ENCODE results near the gene KSR1.

Gene KSR1

DNA sequence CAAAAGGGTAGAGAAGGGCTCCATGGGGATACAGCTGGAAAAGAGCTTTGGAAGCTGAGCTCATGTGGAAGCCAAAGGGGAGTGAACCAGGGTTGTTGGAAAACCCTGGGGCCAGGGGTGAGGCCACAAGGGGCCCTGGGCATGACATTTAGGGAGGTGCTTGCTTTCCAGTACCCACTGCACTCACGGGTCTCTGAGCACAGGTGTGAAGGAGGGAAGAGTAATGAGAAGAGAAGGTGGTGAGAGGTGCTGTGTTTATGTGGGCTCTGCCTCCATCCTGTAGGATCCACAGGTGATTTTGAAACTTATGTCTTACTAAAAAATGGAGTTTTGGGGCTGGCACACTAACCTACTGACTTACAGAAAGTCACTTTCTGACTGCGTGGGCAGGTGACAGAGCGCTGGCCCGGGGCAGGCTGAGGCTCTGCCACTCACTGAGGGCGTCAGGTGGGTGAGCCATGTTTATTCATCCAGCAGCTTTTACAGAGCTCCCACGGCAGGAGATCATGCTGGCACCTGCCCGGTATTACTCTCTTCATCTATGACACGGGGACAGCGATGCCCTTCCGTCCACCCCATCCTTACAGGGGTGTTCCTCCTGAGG, 18.9 kb downstream of the KSR1 start:
- DNase-seq, result no peak

- no peak for DNase-seq
Observed at GRCh38 chr17:27475981-27476895, 20.0 kb downstream of the KSR1 start.

GRCh38 chr17:27477050-27477888, 21.0 kb downstream of the KSR1 start:
- no peak for DNase-seq

DNA sequence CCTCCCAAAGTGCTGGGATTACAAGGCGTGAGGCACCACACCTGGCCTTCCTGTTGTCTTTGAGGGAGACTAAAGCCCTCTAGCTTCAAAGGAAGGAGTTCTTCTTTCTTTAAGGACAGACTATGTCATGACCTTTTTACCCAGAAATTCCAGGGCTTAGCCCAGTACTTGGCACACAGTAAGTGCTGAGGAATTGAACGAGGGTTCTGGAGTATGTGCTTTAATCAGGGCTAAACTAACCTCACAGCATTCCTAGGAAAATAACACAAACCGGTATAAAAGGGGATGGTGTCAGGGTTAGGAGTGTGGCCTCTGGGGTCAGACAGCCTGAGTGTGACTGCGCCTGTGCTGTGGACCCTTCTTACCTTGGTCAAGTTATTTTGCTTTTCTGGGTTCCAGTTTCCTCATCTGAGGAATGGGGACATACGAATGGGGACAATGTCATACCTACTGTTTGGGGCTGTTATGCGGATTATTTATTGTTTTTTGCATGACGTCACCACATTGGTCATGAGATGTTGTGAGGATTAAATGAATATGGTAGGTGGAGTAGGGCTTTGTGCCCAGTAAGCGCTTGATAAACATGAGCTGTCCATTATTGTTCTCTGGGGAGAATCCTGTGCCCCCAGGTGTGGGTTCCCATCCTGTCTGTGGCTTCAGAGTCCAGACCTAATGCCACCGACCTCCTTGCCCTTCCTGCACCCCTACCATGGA, 21.9 kb downstream of the KSR1 start:
- DNase-seq, result no peak

DNA sequence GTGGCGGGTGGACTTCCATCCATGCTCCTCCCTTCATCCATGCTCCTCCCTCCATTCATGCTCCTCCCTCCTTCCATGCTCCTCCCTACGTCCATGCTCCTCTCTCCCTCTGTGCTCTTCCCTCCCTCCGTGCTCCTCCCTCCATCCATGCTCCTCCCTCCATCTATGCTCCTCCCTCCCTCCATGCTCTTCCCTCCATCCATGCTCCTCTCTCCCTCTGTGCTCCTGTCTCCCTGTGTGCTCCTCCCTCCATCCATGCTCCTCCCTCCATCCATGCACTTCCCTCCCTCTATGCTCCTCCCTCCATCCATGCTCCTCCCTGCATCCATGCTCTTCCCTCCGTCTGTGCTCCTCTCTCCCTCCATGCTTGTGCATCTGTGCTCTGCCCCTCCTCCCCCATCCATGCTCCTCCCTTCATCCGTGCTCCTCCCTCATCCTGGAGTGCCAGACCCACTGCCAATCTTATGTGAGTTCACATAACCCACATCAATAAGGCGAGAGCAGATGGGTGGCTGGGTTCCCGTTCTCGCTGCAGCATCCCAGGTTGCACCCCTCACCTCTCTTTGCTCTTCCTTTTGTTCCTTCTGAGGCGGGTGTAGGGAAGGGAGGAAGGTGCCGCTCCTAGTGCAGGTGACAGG, 22.8 kb downstream of the KSR1 start:
- no peak for DNase-seq

DNA sequence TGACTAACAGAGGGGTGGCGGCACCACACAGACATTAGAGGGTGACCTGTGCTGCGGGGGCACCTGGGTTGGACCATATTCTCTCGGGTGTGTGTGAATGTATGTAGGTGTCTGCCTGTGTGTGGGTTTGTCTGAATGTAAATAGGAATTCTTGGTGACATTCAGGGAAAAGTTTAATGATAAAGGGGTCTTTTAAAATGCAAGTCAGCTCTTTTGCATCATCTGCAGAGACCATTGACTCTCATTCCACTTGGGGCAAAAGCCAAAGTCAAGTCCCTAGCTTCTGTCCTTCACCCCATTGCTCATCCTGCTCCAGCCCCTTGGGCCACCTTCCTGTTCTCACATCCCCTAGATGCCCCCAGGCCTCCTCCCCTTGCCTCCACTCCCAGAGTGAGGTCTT, 23.6 kb downstream of the KSR1 start:
- DNase-seq, result no peak

- DNase-seq, result no peak
Observed at GRCh38 chr17:27480699-27481098, 24.5 kb downstream of the KSR1 start.

- DNase-seq, result peak; percentile 41
Observed at GRCh38 chr17:27481327-27481726, 25.1 kb downstream of the KSR1 start.

DNA sequence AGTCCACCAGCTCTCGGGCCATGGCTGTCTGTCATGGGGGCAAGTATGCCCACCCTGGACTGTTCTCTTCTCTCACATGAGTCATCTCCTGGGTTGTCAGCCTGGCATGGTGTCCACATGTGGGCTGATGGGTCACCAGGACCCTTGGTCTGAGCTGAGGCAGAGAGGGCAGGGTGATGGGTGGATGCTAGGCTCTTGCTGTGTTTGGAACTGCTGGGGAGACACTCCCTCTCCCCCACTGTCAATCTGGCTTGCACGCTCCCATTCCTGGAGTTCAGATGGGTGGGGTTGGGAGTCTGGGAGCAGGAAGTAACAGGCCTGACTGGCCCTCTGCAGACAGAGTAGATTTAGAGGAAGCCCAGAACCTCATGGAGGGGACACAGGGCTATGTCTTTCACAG, 28.9 kb downstream of the KSR1 start:
- no peak for DNase-seq

DNA sequence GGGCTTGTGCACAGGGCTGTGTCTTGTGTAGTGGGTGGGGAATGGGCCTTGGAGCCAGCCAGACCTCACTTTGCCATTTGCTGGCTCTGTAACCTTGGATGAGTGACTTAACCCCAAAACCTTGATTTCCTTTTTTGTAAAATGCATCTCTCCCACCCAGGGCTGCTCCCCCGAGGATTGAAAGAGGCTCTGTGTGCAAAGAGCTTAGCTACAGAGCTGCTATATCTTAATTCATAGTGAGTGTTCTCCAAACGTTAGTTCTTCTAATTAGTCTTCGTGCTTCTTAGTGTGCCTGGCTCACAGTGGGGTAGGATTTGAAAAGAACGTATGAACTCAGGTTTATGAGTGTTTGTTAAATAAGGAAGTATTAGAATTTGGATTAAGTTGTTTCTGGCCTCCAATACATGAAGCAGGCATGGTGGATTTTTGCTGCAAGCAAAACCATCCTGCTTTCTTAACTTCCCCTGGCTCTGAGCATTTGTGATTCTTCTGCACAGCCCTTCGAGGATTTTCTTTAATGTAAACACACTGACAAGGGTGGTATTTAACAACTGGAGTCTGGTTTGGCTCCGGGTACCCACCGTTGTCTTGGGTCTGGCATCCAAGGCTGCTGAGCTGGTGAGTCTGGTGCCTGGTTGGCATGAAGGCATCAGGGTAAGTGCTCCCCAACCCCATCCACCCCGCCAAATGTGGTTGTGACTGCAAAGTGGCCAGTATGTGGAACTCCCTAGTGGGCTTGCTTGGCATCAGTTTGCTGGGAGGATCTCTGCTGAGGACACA, 29.7 kb downstream of the KSR1 start:
- no peak for DNase-seq

GRCh38 chr17:27486741-27487140, 30.5 kb downstream of the KSR1 start:
- no peak for DNase-seq

DNA sequence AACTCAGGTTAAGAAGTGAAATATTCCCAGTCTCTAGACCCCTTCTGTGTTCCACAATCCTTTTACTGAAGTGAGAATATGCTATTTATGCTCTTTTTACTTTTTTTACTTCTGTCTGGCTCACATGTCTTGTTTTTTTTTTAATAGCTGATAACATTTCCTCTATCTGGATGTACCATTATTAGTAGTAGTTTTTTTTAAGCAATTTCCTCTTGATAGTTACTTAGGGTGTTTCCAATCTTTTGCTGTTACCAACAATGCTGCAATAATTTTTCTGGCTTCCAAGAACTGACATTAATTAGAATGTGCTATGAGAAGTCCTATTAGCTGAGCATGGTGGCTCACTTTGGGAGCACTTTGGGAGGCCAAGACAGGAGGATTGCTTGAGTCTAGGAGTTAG, 32.0 kb downstream of the KSR1 start:
- no peak for DNase-seq

DNA sequence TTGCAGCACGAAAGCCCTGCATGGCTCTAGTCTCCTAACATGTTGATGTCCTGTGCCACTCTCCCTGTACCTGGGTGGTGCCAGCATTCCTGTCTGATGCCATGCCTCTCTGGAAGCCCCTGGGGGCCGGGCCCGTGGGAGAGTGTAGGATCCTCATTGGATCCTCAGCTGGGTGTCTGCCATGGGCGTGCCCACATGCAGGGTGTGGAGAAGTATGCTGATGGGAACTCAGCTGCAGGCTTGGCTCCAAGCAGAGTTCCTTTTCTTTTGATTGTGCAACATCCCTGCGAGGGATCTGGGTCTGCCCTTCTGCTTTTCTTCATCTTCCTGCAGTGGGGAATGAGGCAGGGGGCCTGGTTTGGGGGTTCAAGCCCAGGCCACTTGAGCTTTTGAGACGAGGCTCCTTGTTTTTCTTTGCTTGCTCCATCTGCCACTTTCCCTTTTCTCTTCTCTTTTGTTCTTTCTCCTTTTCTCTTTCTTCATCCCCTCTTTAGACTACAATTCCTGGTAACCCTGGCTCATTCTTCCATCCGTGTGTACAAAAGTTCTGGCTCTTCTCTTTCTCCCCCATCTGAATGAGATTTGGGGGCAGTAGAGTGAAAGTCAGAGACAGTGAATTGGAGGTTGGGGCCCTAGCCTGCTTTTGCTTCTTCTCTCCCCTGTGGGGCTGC, 32.9 kb downstream of the KSR1 start:
- DNase-seq, result peak; percentile 65

DNA sequence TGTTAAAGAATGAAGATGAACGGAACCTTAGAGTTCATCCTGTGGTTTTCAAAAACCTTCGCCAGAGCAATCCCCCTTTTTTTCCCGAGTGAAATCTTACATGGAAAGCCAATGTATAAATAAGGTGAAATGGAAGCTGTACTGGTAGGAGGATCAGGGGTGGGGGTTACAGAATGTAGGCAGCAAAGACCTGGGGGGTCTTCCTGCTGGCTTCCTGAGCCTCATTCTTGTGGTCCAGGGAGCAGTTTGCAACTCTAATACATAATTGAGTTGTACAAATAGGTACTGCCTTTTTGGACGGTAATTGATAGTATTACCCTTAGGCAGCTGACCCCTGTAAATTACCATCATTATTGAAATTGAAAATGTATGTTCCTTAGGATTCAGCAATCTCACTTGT, 34.1 kb downstream of the KSR1 start:
- no peak for DNase-seq

DNA sequence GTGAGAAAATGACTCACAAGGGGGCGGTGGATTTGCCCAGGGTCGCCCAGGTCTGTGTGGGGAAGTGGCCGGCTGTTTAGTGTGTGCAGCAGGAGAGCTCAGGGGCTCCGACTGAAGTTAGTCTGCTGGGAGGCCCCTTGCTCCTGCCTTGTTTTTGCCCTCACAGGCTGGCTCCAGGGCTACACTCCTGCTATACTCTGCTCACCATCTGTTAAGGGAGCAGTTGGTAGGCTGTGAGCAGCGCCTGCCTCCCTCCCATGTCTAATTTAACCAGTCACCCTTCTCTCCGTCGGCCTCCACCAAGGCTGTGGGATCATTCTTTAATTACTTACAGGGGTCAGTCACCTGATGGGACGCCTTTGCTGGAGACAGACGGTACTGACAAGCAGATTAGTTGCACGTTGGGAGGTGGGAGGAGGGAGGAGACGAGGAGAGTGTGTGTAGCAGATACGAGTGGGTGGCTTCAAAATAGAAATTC, 35.5 kb downstream of the KSR1 start:
- no peak for DNase-seq

- DNase-seq, result no peak
Observed at GRCh38 chr17:27492470-27492869, 36.2 kb downstream of the KSR1 start.

DNA sequence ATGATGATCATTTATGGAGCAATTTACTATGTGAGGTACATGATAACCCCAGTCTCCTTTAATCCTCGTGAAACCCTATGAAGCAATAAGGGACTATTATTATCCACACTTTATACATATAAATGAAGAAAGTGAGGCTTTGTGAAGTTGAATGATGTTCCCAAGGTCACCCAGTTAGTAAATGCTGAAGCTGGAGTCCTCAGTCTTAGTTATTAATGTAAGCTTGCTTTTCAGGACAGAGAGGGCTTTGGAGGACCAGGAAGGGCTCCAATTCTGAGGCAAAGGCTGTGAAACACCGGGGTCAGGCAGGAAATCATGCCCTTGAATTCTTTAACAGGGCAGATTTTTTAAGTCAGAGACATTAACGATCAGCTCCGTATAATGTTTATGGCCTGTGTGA, 36.8 kb downstream of the KSR1 start:
- DNase-seq, result no peak

- DNase-seq, result peak; percentile 42
Observed at GRCh38 chr17:27494192-27495091, 38.2 kb downstream of the KSR1 start.

GRCh38 chr17:27495460-27495859, 39.2 kb downstream of the KSR1 start:
- DNase-seq, result no peak

DNA sequence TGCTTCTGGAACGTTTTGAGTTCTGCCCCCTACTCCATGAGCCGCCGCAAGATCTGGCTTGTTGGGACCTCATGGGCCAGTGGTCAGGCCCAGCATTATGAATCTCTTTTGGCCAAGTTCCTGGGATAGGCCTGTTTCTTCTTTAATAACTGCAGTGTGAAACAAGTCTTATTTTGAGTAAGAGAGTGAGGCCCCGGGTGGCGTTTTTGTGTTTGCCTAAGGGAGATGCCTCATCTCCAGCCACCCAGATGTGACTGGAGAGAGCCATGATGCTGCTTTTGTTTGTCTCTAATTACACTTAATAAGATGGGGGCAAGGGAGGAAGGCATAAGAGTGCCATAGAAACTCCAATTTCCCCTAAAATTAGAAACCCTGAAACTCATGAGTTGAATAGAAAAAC, 39.8 kb downstream of the KSR1 start:
- DNase-seq, result no peak
